Large intestine (tissue), 3 donors: ENCODE measurements around the gene NPFFR2. TPM values are rescaled to one million over a fixed set of nuclear protein-coding genes. Genes with fewer than 3 reads are reported as not detected.
"Not testable (repeated sequence)": the region's sequence is repeated elsewhere in the genome, so short reads cannot be mapped to it uniquely, and the experiment has no call there.

ENCODE experiments used
- DNase-seq, 2 donors: peaks; one replicate each; pipeline versions ENCODE4 v3.0.0 to v3.0.0-alpha.2; 2013
- H3K27ac ChIP-seq: one replicate; pipeline ENCODE4 v1.5.1; 2013; ENCODE audit warnings: low read length
- H3K27me3 ChIP-seq: 2 replicates; pipeline ENCODE4 v1.6.1; 2013; ENCODE audit warnings: low read length; ENCODE audit not compliant: control insufficient read depth, insufficient read depth
- H3K36me3 ChIP-seq: 2 replicates; pipeline ENCODE4 v1.6.1; 2013; ENCODE audit warnings: low read length; ENCODE audit not compliant: control insufficient read depth, insufficient read depth
- H3K4me1 ChIP-seq: one replicate; pipeline ENCODE4 v1.6.1; 2013; ENCODE audit warnings: low read length; ENCODE audit not compliant: control insufficient read depth, insufficient read depth
- H3K4me3 ChIP-seq: one replicate; pipeline ENCODE4 v1.5.1; 2013; ENCODE audit warnings: low read length
- H3K9me3 ChIP-seq: one replicate; pipeline ENCODE4 v1.6.1; 2013; ENCODE audit warnings: mild to moderate bottlenecking, low read depth, low read length, moderate library complexity; ENCODE audit not compliant: control insufficient read depth
- WGBS: methylation state at CpG from one replicate; pipeline ENCODE4 v1.1.5; 2013; ENCODE audit warnings: low lambda C conversion rate; ENCODE audit not compliant: insufficient coverage; 5-methylcytosine and 5-hydroxymethylcytosine counted together
- polyA plus RNA-seq: library from polyadenylated mRNA; unstranded; fragments of 120-200 nt; gene quantifications from one replicate; pipeline ENCODE4 v1.2.1, GENCODE V29; 2013

Gene NPFFR2
- polyA plus RNA-seq, 1 donor: not detected

DNA sequence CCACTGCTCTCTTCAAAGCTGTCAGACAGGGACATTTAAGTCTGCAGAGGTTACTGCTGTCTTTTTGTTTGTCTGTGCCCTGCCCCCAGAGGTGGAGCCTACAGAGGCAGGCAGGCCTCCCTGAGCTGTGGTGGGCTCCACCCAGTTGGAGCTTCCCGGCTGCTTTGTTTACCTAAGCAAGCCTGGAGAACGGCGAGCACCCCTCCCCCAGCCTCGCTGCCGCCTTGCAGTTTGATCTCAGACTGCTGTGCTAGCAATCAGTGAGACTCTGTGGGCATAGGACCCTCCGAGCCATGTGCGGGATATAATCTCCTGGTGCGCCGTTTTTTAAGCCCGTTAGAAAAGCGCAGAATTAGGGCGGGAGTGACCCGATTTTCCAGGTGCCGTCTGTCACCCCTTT, 137.5 kb downstream of the NPFFR2 start:
- no CpG with 5 or more reads among the region's 14 CpGs for WGBS
- H3K9me3 ChIP-seq, H3K27me3 ChIP-seq, H3K4me1 ChIP-seq, H3K27ac ChIP-seq, H3K4me3 ChIP-seq, H3K36me3 ChIP-seq, DNase-seq: not testable (repeated sequence)

- H3K27ac ChIP-seq: no peak overlapping the region
- H3K4me1 ChIP-seq: no peaks in the 10 kb centered on the region
- H3K9me3 ChIP-seq: no peaks in the 10 kb centered on the region
- no CpG with 5 or more reads among the region's 3 CpGs for WGBS
- DNase-seq: no peak
- no peaks in the 10 kb centered on the region for H3K27me3 ChIP-seq
- H3K4me3 ChIP-seq: no peak overlapping the region
- H3K36me3 ChIP-seq: no peaks in the 10 kb centered on the region
Observed at GRCh38 chr4:72169861-72170260, 138.1 kb downstream of the NPFFR2 start.

DNA sequence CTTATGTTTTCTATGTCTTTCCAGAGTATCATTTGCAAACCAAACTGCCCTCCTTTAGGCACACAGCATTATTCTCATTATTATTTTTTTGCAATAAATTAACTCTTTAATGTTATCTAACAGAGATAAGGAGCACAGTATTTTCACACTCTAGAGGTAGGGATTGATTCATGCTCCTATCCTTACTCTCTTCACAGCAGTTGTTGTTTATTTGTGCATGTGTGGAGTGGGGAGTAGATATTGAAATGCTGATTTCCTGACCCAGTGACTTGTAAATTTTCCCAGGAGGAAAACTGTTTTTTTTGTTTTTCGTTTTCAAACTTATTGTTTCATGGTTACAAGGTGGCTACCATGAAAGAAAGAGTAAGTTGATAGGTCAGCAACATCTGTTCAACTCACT, 140.0 kb downstream of the NPFFR2 start:
- no peaks in the 10 kb centered on the region for H3K9me3 ChIP-seq
- no peaks in the 10 kb centered on the region for H3K4me1 ChIP-seq
- no peaks in the 10 kb centered on the region for H3K27me3 ChIP-seq
- DNase-seq: no peak
- H3K4me3 ChIP-seq: no peak overlapping the region
- H3K27ac ChIP-seq: no peak overlapping the region
- no peaks in the 10 kb centered on the region for H3K36me3 ChIP-seq
- WGBS: 80% methylated on average over 1 of the region's 1 CpG

DNA sequence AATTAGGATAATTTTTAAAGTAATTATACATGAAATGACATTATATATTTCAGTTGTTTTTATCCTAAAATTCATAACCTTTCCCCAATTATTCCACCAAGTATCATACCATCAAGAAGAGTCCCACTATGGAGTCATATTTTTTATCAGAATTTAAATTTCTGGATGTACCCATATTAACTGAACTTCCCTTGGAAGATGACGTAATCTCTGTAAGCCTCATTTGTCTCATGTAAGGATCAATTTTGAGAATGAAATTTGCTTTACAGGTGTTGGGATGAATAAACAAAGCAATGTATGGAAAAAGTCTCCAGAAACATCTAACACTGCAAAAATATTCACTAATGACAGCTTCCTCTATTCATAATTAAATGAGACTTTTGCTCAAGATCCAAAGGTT, 147.5 kb downstream of the NPFFR2 start:
- no peaks in the 10 kb centered on the region for H3K36me3 ChIP-seq
- no peak for DNase-seq
- no peak overlapping the region for H3K4me3 ChIP-seq
- no peaks in the 10 kb centered on the region for H3K4me1 ChIP-seq
- no peaks in the 10 kb centered on the region for H3K9me3 ChIP-seq
- no CpG with 5 or more reads among the region's 1 CpG for WGBS
- no peak overlapping the region for H3K27ac ChIP-seq
- H3K27me3 ChIP-seq: no peaks in the 10 kb centered on the region

GRCh38 chr4:72186714-72187113, 154.9 kb downstream of the NPFFR2 start:
- H3K4me3 ChIP-seq: no peak overlapping the region
- no peaks in the 10 kb centered on the region for H3K4me1 ChIP-seq
- WGBS: no CpG with 5 or more reads among the region's 1 CpG
- no peaks in the 10 kb centered on the region for H3K36me3 ChIP-seq
- H3K27ac ChIP-seq: no peak overlapping the region
- H3K9me3 ChIP-seq: no peaks in the 10 kb centered on the region
- DNase-seq: no peak
- H3K27me3 ChIP-seq: no peaks in the 10 kb centered on the region

GRCh38 chr4:72194046-72194445, 162.2 kb downstream of the NPFFR2 start:
- Histone ChIP-seq H3K9me3 (no peaks in the 10 kb centered on the region), H3K27me3 (no peaks in the 10 kb centered on the region), H3K4me1 (no peaks in the 10 kb centered on the region), H3K36me3 (no peaks in the 10 kb centered on the region), H3K27ac (no peak overlapping the region), H3K4me3 (no peak overlapping the region)
- 87% methylated on average over 3 of the region's 8 CpGs for WGBS
- DNase-seq: no peak

GRCh38 chr4:72194453-72194852, 162.7 kb downstream of the NPFFR2 start:
- Histone ChIP-seq H3K27me3 (no peaks in the 10 kb centered on the region), H3K9me3 (no peaks in the 10 kb centered on the region)
- DNase-seq: no peak

More at GRCh38 chr4:72194453-72194852, 162.7 kb downstream of the NPFFR2 start:
- WGBS: no CpG with 5 or more reads among the region's 1 CpG
- Histone ChIP-seq H3K4me3 (no peak overlapping the region), H3K27ac (no peak overlapping the region), H3K36me3 (no peaks in the 10 kb centered on the region), H3K4me1 (no peaks in the 10 kb centered on the region)

Other genes starting within 250 kb of the NPFFR2 start
- 50.6 TPM for gene GC, start 247.9 kb upstream of the NPFFR2 start, polyA plus RNA-seq